Germinal center (tissue), 1 donor: ENCODE data around the gene CCM2.

Experiments
- DNase-seq: peaks from one replicate; pipeline ENCODE4 v3.0.0; 2012; ENCODE audit warnings: mixed read lengths, low spot score

Gene CCM2

GRCh38 chr7:45065031-45065995 lies 65.3 kb downstream of the CCM2 start:
- no peak for DNase-seq

- DNase-seq: no peak
These were observed 66.4 kb downstream of the CCM2 start for GRCh38 chr7:45066409-45066808.

GRCh38 chr7:45067582-45067981 lies 67.6 kb downstream of the CCM2 start:
- DNase-seq: no peak

- DNase-seq: no peak
These were observed 68.4 kb downstream of the CCM2 start for GRCh38 chr7:45068236-45069023.

- no peak for DNase-seq
These were observed 69.6 kb downstream of the CCM2 start for GRCh38 chr7:45069444-45070253.

- DNase-seq: no peak
These were observed 70.2 kb downstream of the CCM2 start for GRCh38 chr7:45070254-45070642.

- no peak for DNase-seq
These were observed 71.5 kb downstream of the CCM2 start for GRCh38 chr7:45071528-45071927.

- no peak for DNase-seq
These were observed 72.4 kb downstream of the CCM2 start for GRCh38 chr7:45072131-45073030.

- DNase-seq: no peak
These were observed 73.2 kb downstream of the CCM2 start for GRCh38 chr7:45073031-45073785.

- DNase-seq: no peak
These were observed 74.0 kb downstream of the CCM2 start for GRCh38 chr7:45073786-45074527.

GRCh38 chr7:45074528-45075354 lies 74.7 kb downstream of the CCM2 start:
- DNase-seq: no peak

GRCh38 chr7:45075355-45075644 lies 75.3 kb downstream of the CCM2 start:
- no peak for DNase-seq

- no peak for DNase-seq
These were observed 76.1 kb downstream of the CCM2 start for GRCh38 chr7:45075871-45076796.

GRCh38 chr7:45076946-45077345 lies 76.9 kb downstream of the CCM2 start:
- no peak for DNase-seq

GRCh38 chr7:45077579-45077978 lies 77.6 kb downstream of the CCM2 start:
- DNase-seq: no peak

GRCh38 chr7:45078125-45078681 lies 78.2 kb downstream of the CCM2 start:
- DNase-seq: no peak

- no peak for DNase-seq
These were observed 80.4 kb downstream of the CCM2 start for GRCh38 chr7:45080265-45080957.
